Hypothalamus (tissue), 51 donors: ENCODE results near the gene MIER1.
"Not testable (repeated sequence)": the region's sequence is repeated elsewhere in the genome, so short reads cannot be mapped to it uniquely, and the experiment has no call there.

ENCODE experiments used
- DNase-seq, 51 donors: peaks; one replicate each; lab custom pipeline; 2025; lab: John Stamatoyannopoulos, UW

The MIER1 gene

GRCh38 chr1:66937529-66938234 is 12.9 kb downstream of the MIER1 start:
- DNase-seq, result no peak

GRCh38 chr1:66938613-66939012 is 13.8 kb downstream of the MIER1 start:
- DNase-seq, result no peak

GRCh38 chr1:66940981-66941380 is 16.2 kb downstream of the MIER1 start:
- no peak for DNase-seq

- no peak for DNase-seq
These were observed 18.7 kb downstream of the MIER1 start for GRCh38 chr1:66943361-66943969.

- peak in 2 of 51 donors; percentile 6 to 28 for DNase-seq
These were observed 19.8 kb downstream of the MIER1 start for GRCh38 chr1:66944330-66945274.

- no peak for DNase-seq
These were observed 20.5 kb downstream of the MIER1 start for GRCh38 chr1:66945316-66945715.

- no peak for DNase-seq
These were observed 22.5 kb downstream of the MIER1 start for GRCh38 chr1:66947267-66947666.

GRCh38 chr1:66951513-66951912 is 26.7 kb downstream of the MIER1 start:
- no peak for DNase-seq

GRCh38 chr1:66954208-66954607 is 29.4 kb downstream of the MIER1 start:
- DNase-seq, result no peak

GRCh38 chr1:66957938-66958337 is 33.1 kb downstream of the MIER1 start:
- DNase-seq, result no peak

- DNase-seq, result not testable (repeated sequence)
These were observed 41.5 kb downstream of the MIER1 start for GRCh38 chr1:66966188-66966873.

GRCh38 chr1:66968574-66968973 is 43.8 kb downstream of the MIER1 start:
- no peak for DNase-seq

- no peak for DNase-seq
These were observed 53.4 kb downstream of the MIER1 start for GRCh38 chr1:66978201-66978600.

GRCh38 chr1:66979621-66980020 is 54.8 kb downstream of the MIER1 start:
- not testable (repeated sequence) for DNase-seq

- no peak for DNase-seq
These were observed 56.1 kb downstream of the MIER1 start for GRCh38 chr1:66980745-66981367.

- DNase-seq, result peak in 24 of 51 donors; percentile 4 to 59 (median 26)
These were observed 56.9 kb downstream of the MIER1 start for GRCh38 chr1:66981679-66982078.

- no peak for DNase-seq
These were observed 57.9 kb downstream of the MIER1 start for GRCh38 chr1:66982561-66983260.

- no peak for DNase-seq
These were observed 59.7 kb downstream of the MIER1 start for GRCh38 chr1:66984491-66984890.

GRCh38 chr1:66985835-66986234 is 61.0 kb downstream of the MIER1 start:
- no peak for DNase-seq

GRCh38 chr1:66993076-66993475 is 68.3 kb downstream of the MIER1 start:
- DNase-seq, result no peak
